Measurements from ENCODE around the gene ALG5.

ALG5 gene

GRCh38 chr13:36999054-36999714 is at the start of gene ALG5:
TSS of gene ALG5 (minus strand) at chr13:36999340. CDS start at chr13:36999300, 40 bp downstream.
- DNase-seq (ENCODE audit: low read depth, low spot score): peak; percentile 80

GRCh38 chr13:37047846-37048245 is 48.7 kb upstream of the ALG5 start:
- no peak for DNase-seq (ENCODE audit: low read depth, low spot score)

GRCh38 chr13:37047032-37047431 is 47.9 kb upstream of the ALG5 start:
- DNase-seq (ENCODE audit: low read depth, low spot score): no peak

GRCh38 chr13:37046062-37046461 is 46.9 kb upstream of the ALG5 start:
- no peak for DNase-seq (ENCODE audit: low read depth, low spot score)

GRCh38 chr13:37040789-37041188 is 41.6 kb upstream of the ALG5 start:
- no peak for DNase-seq (ENCODE audit: low read depth, low spot score)

- DNase-seq (ENCODE audit: low read depth, low spot score): no peak
These were observed 40.8 kb upstream of the ALG5 start for GRCh38 chr13:37039896-37040295.

- no peak for DNase-seq (ENCODE audit: low read depth, low spot score)
These were observed 38.1 kb upstream of the ALG5 start for GRCh38 chr13:37037241-37037640.

- DNase-seq (ENCODE audit: low read depth, low spot score): no peak
These were observed 30.5 kb upstream of the ALG5 start for GRCh38 chr13:37029617-37030016.

- no peak for DNase-seq (ENCODE audit: low read depth, low spot score)
These were observed 28.5 kb upstream of the ALG5 start for GRCh38 chr13:37027639-37028038.

- DNase-seq (ENCODE audit: low read depth, low spot score): no peak
These were observed 27.6 kb upstream of the ALG5 start for GRCh38 chr13:37026771-37027170.

- no peak for DNase-seq (ENCODE audit: low read depth, low spot score)
These were observed 24.7 kb upstream of the ALG5 start for GRCh38 chr13:37023871-37024270.

- DNase-seq (ENCODE audit: low read depth, low spot score): no peak
These were observed 15.5 kb upstream of the ALG5 start for GRCh38 chr13:37014609-37015008.

GRCh38 chr13:37011788-37012187 is 12.6 kb upstream of the ALG5 start:
- no peak for DNase-seq (ENCODE audit: low read depth, low spot score)

GRCh38 chr13:37011002-37011401 is 11.9 kb upstream of the ALG5 start:
- DNase-seq (ENCODE audit: low read depth, low spot score): no peak

GRCh38 chr13:37010424-37010823 is 11.3 kb upstream of the ALG5 start:
- no peak for DNase-seq (ENCODE audit: low read depth, low spot score)

- DNase-seq (ENCODE audit: low read depth, low spot score): no peak
These were observed 10.6 kb upstream of the ALG5 start for GRCh38 chr13:37009692-37010091.

GRCh38 chr13:37001921-37002250 is 2.7 kb upstream of the ALG5 start:
- no peak for DNase-seq (ENCODE audit: low read depth, low spot score)

GRCh38 chr13:36998624-36999041 is 507 bp downstream of the ALG5 start:
- DNase-seq (ENCODE audit: low read depth, low spot score): no peak

- DNase-seq (ENCODE audit: low read depth, low spot score): no peak
These were observed 1.3 kb downstream of the ALG5 start for GRCh38 chr13:36997716-36998427.

- DNase-seq (ENCODE audit: low read depth, low spot score): no peak
These were observed 6.8 kb downstream of the ALG5 start for GRCh38 chr13:36992362-36992761.

- no peak for DNase-seq (ENCODE audit: low read depth, low spot score)
These were observed 12.5 kb downstream of the ALG5 start for GRCh38 chr13:36986462-36987240.

- DNase-seq (ENCODE audit: low read depth, low spot score): no peak
These were observed 17.9 kb downstream of the ALG5 start for GRCh38 chr13:36981156-36981743.
